Hematopoietic multipotent progenitor cell treated with erythropoietin and hydrocortisone succinate and interleukin-3 and kit ligand, for 17 days (in vitro differentiated cells): Measurements from ENCODE around the gene WDR5B.
"Not testable (repeated sequence)": the region's sequence is repeated elsewhere in the genome, so short reads cannot be mapped to it uniquely, and the experiment has no call there.

ENCODE experiments used
- DNase-seq: peaks from one replicate; pipeline ENCODE4 v3.0.0-alpha.2; 2015; ENCODE audit warnings: low spot score

The WDR5B gene

GRCh38 chr3:122365582-122366378 lies 50.1 kb downstream of the WDR5B start:
- not testable (repeated sequence) for DNase-seq

DNA sequence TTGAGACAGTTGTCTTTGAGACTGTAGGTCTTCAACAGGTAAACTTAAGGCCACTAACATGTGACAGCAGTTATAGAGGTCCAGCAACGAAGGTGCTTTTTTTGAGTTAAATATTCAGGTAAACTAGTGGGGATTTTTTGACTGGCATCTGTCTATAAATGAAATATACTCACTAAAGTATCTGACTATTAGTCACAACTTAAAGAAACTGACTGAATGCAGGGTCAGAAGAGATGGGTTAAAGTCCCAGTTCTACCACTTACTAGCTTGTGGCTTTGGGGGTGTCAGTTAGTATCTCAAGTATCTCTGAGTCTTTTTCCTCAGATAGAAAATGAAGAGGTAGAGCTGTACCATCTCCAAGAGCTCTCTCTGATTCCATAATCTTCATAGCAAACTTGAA lies 50.8 kb downstream of the WDR5B start:
- no peak for DNase-seq

GRCh38 chr3:122364490-122364889 lies 51.4 kb downstream of the WDR5B start:
- DNase-seq, result no peak
